ENCODE measurements around the gene SORCS3. TPM values are rescaled to one million over a fixed set of nuclear protein-coding genes. Genes with fewer than 3 reads are reported as not detected.

The SORCS3 gene
- total RNA-seq, 1 experiment from 2014 or later = 0.18 TPM

GRCh38 chr10:105292236-105292635, 651.1 kb downstream of the SORCS3 start:
- no peaks in the 10 kb centered on the region for H3K36me3 Mint-ChIP-seq (ENCODE audit: insufficient read depth, unreplicated experiment)
- BruUV-seq (replicated peaks) = no TSS peak

More at GRCh38 chr10:105292236-105292635, 651.1 kb downstream of the SORCS3 start:
- no peaks in the 10 kb centered on the region for H3K4me1 Mint-ChIP-seq (ENCODE audit: low read depth, unreplicated experiment)
- H3K4me3 Mint-ChIP-seq (ENCODE audit: unreplicated experiment) = no peak overlapping the region
- DNase-seq = no peak
- no peaks in the 10 kb centered on the region for H3K9me3 Mint-ChIP-seq (ENCODE audit: unreplicated experiment)
- Histone ChIP-seq H3K36me3 (ENCODE audit: control insufficient read depth, insufficient read depth, low read length) (no peaks in the 10 kb centered on the region), H3K27me3 (replicated peaks; ENCODE audit: control insufficient read depth, insufficient read depth, low read length) (no peaks in the 10 kb centered on the region), H3K4me1 (no peaks in the 10 kb centered on the region), H3K9me3 (no peaks in the 10 kb centered on the region), H3K4me3 (ENCODE audit: low read depth, low read length) (no peak overlapping the region)
- TF ChIP-seq CTCF (IDR thresholded peaks at IDR 0.05; ENCODE audit: insufficient read depth in 1 of 2, low read depth in 1 of 2, low read length in 1 of 2, severe bottlenecking in 1 of 2, unreplicated experiment in 1 of 2) = no peak
- POLR2A ChIA-PET = no interaction called here
- intact Hi-C loops (cut with micrococcal nuclease; ENCODE audit: unreplicated experiment) = no loop called here
- H3K27ac Mint-ChIP-seq (ENCODE audit: unreplicated experiment) = no peak overlapping the region
- H3K27me3 Mint-ChIP-seq (ENCODE audit: insufficient read depth, unreplicated experiment) = peaks cover 3% of the 10 kb centered on the region
- CTCF ChIA-PET = no interaction called here

Data from Caco-2 (cell line).